Measurements from ENCODE around the gene ITPKB. TPM values are rescaled to one million over a fixed set of nuclear protein-coding genes. Genes with fewer than 3 reads are reported as not detected.

Gene ITPKB
- total RNA-seq, 1 experiment from 2014 or later: 4.4 TPM

- intact Hi-C loops (cut with micrococcal nuclease; ENCODE audit: unreplicated experiment): no loop called here
- Mint-ChIP-seq H3K27ac (ENCODE audit: unreplicated experiment) (no peak overlapping the region), H3K4me3 (ENCODE audit: unreplicated experiment) (no peak overlapping the region), H3K27me3 (ENCODE audit: insufficient read depth, unreplicated experiment) (no peaks in the 10 kb centered on the region), H3K36me3 (ENCODE audit: insufficient read depth, unreplicated experiment) (no peaks in the 10 kb centered on the region), H3K9me3 (ENCODE audit: unreplicated experiment) (no peaks in the 10 kb centered on the region), H3K4me1 (ENCODE audit: low read depth, unreplicated experiment) (no peaks in the 10 kb centered on the region)
- no peak overlapping the region for H3K4me3 ChIP-seq (ENCODE audit: low read depth, low read length)
- H3K27me3 ChIP-seq (replicated peaks; ENCODE audit: control insufficient read depth, insufficient read depth, low read length): no peaks in the 10 kb centered on the region
- H3K9me3 ChIP-seq: no peaks in the 10 kb centered on the region
- no TSS peak for BruUV-seq (replicated peaks)
- ChIA-PET CTCF (no interaction called here), POLR2A (no interaction called here)
- no peak for DNase-seq
- TF ChIP-seq CTCF (IDR thresholded peaks at IDR 0.05; ENCODE audit: insufficient read depth in 1 of 2, low read depth in 1 of 2, low read length in 1 of 2, severe bottlenecking in 1 of 2, unreplicated experiment in 1 of 2): no peak
- H3K36me3 ChIP-seq (ENCODE audit: control insufficient read depth, insufficient read depth, low read length): no peaks in the 10 kb centered on the region
- H3K4me1 ChIP-seq: no peaks in the 10 kb centered on the region
Measured at GRCh38 chr1:226733876-226734275, 5.2 kb downstream of the ITPKB start.

GRCh38 chr1:226733304-226733703 is 5.8 kb downstream of the ITPKB start:
- Mint-ChIP-seq H3K4me3 (ENCODE audit: unreplicated experiment) (no peak overlapping the region), H3K27ac (ENCODE audit: unreplicated experiment) (no peak overlapping the region), H3K36me3 (ENCODE audit: insufficient read depth, unreplicated experiment) (no peaks in the 10 kb centered on the region), H3K4me1 (ENCODE audit: low read depth, unreplicated experiment) (no peaks in the 10 kb centered on the region), H3K27me3 (ENCODE audit: insufficient read depth, unreplicated experiment) (no peaks in the 10 kb centered on the region), H3K9me3 (ENCODE audit: unreplicated experiment) (no peaks in the 10 kb centered on the region)
- H3K4me3 ChIP-seq (ENCODE audit: low read depth, low read length): no peak overlapping the region
- no peak for DNase-seq
- intact Hi-C loops (cut with micrococcal nuclease; ENCODE audit: unreplicated experiment): no loop called here
- H3K9me3 ChIP-seq: no peaks in the 10 kb centered on the region
- TF ChIP-seq CTCF (IDR thresholded peaks at IDR 0.05; ENCODE audit: insufficient read depth in 1 of 2, low read depth in 1 of 2, low read length in 1 of 2, severe bottlenecking in 1 of 2, unreplicated experiment in 1 of 2): no peak
- no peaks in the 10 kb centered on the region for H3K27me3 ChIP-seq (replicated peaks; ENCODE audit: control insufficient read depth, insufficient read depth, low read length)
- ChIA-PET POLR2A (no interaction called here), CTCF (no interaction called here)
- no peaks in the 10 kb centered on the region for H3K36me3 ChIP-seq (ENCODE audit: control insufficient read depth, insufficient read depth, low read length)
- BruUV-seq (replicated peaks): no TSS peak
- H3K4me1 ChIP-seq: no peaks in the 10 kb centered on the region

- no peak for TF ChIP-seq CTCF (IDR thresholded peaks at IDR 0.05; ENCODE audit: insufficient read depth in 1 of 2, low read depth in 1 of 2, low read length in 1 of 2, severe bottlenecking in 1 of 2, unreplicated experiment in 1 of 2)
- H3K27ac Mint-ChIP-seq (ENCODE audit: unreplicated experiment): no peak overlapping the region
- CTCF ChIA-PET: no interaction called here
- no peak overlapping the region for H3K4me3 ChIP-seq (ENCODE audit: low read depth, low read length)
- POLR2A ChIA-PET: no interaction called here
- BruUV-seq (replicated peaks): no TSS peak
- H3K4me1 ChIP-seq: no peaks in the 10 kb centered on the region
- H3K36me3 ChIP-seq (ENCODE audit: control insufficient read depth, insufficient read depth, low read length): no peaks in the 10 kb centered on the region
- H3K4me3 Mint-ChIP-seq (ENCODE audit: unreplicated experiment): no peak overlapping the region
- intact Hi-C loops (cut with micrococcal nuclease; ENCODE audit: unreplicated experiment): no loop called here
- DNase-seq: no peak
- H3K4me1 Mint-ChIP-seq (ENCODE audit: low read depth, unreplicated experiment): no peaks in the 10 kb centered on the region
- no peaks in the 10 kb centered on the region for H3K27me3 ChIP-seq (replicated peaks; ENCODE audit: control insufficient read depth, insufficient read depth, low read length)
- H3K27me3 Mint-ChIP-seq (ENCODE audit: insufficient read depth, unreplicated experiment): no peaks in the 10 kb centered on the region
- no peaks in the 10 kb centered on the region for H3K36me3 Mint-ChIP-seq (ENCODE audit: insufficient read depth, unreplicated experiment)
- H3K9me3 ChIP-seq: no peaks in the 10 kb centered on the region
- H3K9me3 Mint-ChIP-seq (ENCODE audit: unreplicated experiment): no peaks in the 10 kb centered on the region
Measured at GRCh38 chr1:226732856-226733291, 6.2 kb downstream of the ITPKB start.
